ENCODE data around the gene CFAP61.
"Not testable (repeated sequence)": the region's sequence is repeated elsewhere in the genome, so short reads cannot be mapped to it uniquely, and the experiment has no call there.

CFAP61 gene, protein sequence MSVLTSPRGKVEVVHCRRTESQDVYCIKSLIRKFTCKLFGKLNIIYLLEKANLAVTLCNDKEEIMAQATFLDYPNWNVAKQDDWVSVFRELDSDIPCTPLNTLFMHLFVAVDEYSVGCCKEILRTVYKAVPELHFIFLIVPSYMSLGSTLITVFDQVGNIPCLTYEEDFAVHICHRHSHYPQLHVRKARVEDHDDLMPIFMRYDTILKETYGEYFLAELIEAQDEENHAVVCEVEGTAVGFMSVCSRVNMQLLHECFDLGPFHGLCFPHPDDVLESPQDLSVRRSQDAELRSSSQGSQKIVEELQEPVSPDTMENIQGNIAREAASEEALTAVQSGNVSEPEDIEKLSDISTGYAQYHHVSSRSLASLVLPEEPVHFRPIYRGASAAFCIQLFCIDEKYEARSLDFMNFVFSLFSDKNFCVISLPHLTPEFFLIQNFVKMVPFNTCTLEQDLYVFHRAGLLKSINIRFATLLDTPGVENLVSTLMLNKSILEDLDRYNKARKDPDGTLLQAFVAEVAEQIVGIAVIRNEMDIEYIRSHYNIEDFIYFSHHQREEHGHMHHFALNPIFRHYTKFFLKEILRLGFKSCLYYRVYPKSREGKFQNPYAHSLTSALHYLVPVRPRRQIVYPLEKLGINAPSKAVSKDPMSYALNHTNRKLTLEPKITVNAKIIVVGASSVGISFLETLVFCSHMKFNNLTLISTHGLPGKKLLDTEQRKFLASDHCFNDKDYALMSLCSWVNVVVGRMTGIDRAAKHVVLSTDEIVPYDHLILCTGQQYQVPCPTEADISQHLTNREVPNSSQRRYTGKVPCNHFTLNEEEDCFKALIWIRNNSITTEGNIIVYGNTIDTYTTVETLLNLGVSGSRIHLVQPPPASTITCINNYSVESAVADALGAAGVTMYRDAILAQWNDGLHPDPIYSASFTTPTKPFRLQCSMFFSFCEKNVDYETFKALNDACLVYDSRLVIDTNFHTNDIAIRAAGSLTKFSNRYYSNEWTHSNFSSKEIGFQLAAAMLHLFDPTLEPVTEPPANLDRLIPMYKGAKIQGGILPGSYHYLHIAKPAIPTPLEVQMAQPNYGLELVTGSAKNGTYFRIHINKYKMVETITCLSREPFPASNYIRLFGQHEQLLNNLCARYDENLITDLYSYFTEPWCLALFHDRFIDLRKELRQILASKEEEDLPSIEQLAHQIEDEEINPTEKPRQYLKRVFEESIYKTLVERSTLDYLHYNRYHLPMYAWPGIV

GRCh38 chr20:20052074-20052970 is at the start of gene CFAP61, which contains the start of gene CRNKL1:
CFAP61 (plus strand) TSS chr20:20052532; CDS start chr20:20056654, 4,122 bp downstream.
CRNKL1 (minus strand) TSS chr20:20052466; CDS start chr20:20052342, 124 bp downstream.
- DNase-seq = peak; percentile 99

- DNase-seq = peak; percentile 93
Observed at GRCh38 chr20:20003031-20003954, 49.0 kb upstream of the CFAP61 start.

- DNase-seq = not testable (repeated sequence)
Observed at GRCh38 chr20:20003955-20004322, 48.4 kb upstream of the CFAP61 start.

DNA sequence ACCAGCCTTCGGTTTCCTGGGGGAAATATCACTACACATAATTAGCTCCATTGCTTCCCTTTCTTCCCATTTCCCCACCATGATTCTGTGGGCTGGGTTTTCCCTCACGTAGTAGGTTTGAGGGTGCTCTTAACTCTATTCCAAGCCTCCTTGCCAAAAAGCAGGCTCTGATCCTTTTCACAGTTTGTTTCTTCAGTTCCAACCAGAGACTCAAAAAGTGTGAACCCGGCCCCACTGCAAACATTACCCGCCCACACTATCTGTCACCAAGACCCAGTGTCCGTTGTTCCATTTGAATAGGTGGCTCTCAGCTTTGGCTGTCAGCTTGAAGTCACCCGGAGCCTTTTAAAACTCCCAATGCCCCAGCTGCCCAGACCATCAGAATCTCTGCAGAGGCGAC is 47.0 kb upstream of the CFAP61 start:
- DNase-seq = no peak

GRCh38 chr20:20009784-20010253 is 42.5 kb upstream of the CFAP61 start:
- no peak for DNase-seq

- no peak for DNase-seq
Observed at GRCh38 chr20:20010639-20011500, 41.5 kb upstream of the CFAP61 start.

GRCh38 chr20:20012541-20012940 is 39.8 kb upstream of the CFAP61 start:
- DNase-seq = no peak

DNA sequence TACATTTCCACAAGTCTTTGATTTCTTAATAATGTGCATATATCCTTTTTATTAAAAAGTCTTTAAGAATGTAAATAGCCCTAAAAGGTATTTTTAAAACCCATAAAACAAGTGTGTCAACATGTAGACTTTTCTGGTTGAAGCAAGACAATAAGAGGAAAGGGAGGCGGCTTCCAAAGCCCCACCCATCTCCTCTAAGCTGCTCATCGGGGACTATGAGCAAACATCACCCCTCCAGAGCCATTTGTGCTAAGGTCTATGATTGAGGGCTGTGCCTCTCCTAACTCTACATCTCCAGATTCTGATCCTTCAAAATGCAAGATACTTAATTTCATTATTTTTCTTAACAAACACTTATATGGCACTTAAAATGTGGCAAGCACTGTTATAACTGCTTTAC is 37.7 kb upstream of the CFAP61 start:
- DNase-seq = no peak

- DNase-seq = peak; percentile 93
Observed at GRCh38 chr20:20017001-20017843, 35.1 kb upstream of the CFAP61 start, which contains the start of gene NAA20. NAA20 (plus strand) TSS chr20:20017362; CDS start chr20:20017397, 35 bp downstream.

- DNase-seq = no peak
Observed at GRCh38 chr20:20017844-20018185, 34.5 kb upstream of the CFAP61 start.

GRCh38 chr20:20018366-20018765 is 34.0 kb upstream of the CFAP61 start:
- DNase-seq = no peak

- no peak for DNase-seq
Observed at GRCh38 chr20:20019123-20019522, 33.2 kb upstream of the CFAP61 start.

- no peak for DNase-seq
Observed at GRCh38 chr20:20020908-20021307, 31.4 kb upstream of the CFAP61 start.

DNA sequence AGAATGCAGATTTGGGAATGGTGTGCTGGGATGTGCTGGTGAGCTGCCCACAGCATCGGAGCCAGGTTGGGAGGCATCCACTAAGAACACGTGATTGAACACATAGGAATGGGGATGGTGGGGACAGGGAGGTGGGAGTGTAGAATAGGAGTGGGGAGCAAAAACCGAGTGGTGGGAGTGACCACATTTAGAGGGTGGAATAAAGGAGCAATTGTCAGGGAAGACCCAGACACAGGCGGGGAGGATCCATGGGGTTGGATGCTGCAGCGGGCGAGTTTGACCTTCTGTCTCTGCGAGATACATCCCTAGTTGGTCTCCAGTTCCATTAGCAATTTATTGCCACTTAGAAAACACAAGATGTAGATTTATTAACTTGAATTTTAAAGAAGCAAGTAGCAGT is 30.5 kb upstream of the CFAP61 start:
- DNase-seq = no peak

DNA sequence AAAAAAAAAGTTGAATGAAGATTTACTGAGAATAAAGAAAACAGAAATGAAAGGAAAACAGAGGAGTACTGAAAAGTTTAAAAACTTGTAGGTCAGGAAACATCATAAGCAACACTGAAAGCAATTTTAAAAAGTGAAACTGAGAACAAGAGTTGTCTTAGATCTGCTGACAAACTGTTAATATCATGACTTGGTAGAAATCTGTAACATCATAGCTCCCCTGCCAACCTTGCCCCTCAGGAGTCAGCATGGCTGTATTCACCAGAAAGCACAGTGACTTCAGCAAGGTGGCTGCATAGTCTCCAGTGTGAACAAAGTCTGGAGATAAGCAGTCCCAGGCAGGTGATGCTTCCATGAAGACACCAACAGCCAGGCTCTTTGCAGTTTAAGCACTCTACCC is 29.8 kb upstream of the CFAP61 start:
- DNase-seq = peak; percentile 55

GRCh38 chr20:20023395-20023794 is 28.9 kb upstream of the CFAP61 start:
- DNase-seq = no peak

GRCh38 chr20:20024942-20025341 is 27.4 kb upstream of the CFAP61 start:
- DNase-seq = no peak

GRCh38 chr20:20027284-20027683 is 25.0 kb upstream of the CFAP61 start:
- no peak for DNase-seq

GRCh38 chr20:20031790-20032189 is 20.5 kb upstream of the CFAP61 start:
- no peak for DNase-seq

Measured in suppressor macrophage treated with lipopolysaccharide for 4 hours (primary cell).